Measurements from ENCODE around the gene FOXJ3.

Gene FOXJ3

DNA sequence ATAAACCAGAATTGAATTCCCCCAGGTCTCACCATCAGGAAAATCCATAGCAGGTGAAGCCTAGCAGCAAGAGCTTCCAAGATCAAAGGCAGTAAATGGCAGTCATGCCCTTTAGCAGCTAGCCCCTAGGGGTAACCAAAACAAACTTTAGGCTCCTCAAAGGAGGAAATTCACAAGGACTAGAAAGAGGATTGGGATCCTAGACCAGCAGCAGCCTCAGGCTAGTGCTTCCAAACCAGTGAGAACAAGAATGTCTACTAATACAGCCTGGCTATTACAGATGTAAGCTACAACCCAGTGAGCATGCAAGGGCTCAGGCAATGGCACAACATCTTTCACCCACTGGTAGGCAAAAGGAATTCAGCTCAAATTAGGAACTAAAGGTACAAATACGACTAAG lies 34.4 kb upstream of the FOXJ3 start:
- DNase-seq (ENCODE audit: low spot score), result no peak
- no peak overlapping the region for H3K4me3 ChIP-seq
- TF ChIP-seq, protein P1, sequence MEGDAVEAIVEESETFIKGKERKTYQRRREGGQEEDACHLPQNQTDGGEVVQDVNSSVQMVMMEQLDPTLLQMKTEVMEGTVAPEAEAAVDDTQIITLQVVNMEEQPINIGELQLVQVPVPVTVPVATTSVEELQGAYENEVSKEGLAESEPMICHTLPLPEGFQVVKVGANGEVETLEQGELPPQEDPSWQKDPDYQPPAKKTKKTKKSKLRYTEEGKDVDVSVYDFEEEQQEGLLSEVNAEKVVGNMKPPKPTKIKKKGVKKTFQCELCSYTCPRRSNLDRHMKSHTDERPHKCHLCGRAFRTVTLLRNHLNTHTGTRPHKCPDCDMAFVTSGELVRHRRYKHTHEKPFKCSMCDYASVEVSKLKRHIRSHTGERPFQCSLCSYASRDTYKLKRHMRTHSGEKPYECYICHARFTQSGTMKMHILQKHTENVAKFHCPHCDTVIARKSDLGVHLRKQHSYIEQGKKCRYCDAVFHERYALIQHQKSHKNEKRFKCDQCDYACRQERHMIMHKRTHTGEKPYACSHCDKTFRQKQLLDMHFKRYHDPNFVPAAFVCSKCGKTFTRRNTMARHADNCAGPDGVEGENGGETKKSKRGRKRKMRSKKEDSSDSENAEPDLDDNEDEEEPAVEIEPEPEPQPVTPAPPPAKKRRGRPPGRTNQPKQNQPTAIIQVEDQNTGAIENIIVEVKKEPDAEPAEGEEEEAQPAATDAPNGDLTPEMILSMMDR (IDR thresholded peaks at IDR 0.05), result no peak

DNA sequence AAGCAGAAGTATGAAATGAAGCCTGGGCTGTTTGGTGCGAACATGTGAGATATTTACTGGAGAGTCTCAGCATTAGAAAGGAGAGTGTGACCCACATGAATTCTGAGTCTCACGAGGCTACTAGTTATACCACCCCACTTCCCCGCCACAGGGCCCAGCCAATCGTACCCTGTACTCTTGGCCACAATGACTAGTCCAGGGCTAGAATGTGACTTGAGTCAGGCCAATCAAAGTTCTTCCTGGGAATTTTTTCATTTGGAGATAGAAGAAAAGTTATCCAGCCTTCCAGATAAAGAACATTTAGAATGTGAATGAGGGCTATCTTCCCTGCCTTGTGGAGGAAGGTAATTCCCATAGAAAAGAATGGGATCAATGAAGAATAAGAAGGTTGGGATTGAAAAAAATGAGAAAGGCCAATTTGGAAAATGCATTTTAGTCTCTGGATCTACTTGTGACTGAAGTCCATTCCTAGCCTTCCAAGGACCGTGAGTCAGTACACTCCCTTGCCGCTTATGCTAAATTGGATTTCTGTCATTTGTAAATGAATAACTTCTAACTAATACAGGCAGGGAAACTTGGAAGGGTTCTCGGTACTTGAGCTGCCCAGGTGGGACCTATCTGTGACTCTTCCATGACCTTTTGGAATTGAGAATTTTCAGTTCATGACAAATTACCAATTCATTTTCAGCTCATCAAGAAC lies 33.2 kb upstream of the FOXJ3 start:
- TF ChIP-seq, protein P1 (IDR thresholded peaks at IDR 0.05), result no peak
- no peak for DNase-seq (ENCODE audit: low spot score)
- H3K27ac ChIP-seq, result no peak overlapping the region
- H3K4me3 ChIP-seq, result no peak overlapping the region

More for the DNA sequence above, 34.4 kb upstream of the FOXJ3 start:
- H3K27ac ChIP-seq, result no peak overlapping the region

DNA sequence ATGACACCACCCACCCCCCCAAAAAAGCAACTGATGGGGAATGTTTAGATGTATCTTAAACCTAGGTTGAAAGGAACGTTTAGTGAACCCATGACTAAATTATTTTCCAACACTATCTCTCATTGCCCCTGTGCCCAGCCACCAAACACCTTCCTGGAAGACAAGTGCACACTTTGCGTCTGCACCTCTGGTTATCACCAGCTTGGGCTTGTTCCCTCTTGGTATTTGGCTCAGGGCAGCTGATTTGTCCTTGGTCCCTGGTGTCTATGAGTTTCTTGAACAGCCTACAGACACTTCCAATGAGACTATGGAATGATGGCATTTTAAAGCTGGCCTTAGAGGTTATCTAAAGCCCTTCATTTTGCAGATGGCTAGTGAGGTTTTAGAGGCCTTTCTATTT lies 30.1 kb upstream of the FOXJ3 start:
- H3K27ac ChIP-seq, result no peak overlapping the region
- no peak overlapping the region for H3K4me3 ChIP-seq
- TF ChIP-seq, protein P1 (IDR thresholded peaks at IDR 0.05), result no peak
- DNase-seq (ENCODE audit: low spot score), result no peak

DNA sequence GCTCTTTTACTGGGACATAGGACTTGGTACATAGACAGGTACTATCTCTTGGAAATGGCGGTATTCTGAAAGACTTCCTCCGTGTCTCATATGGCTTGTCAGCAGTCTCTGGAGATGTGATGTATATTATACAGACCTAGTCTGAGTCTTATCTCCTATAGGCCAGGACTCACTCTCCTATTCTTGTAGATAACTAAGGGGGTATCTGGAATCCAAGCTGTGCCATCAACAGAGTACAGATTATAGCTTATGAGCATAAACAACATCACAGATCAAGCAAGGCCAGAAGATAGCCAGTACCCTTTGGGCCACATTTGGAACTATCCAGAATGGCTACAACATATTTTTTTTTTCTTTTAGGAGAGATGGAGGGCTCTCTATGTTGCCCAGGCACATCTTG lies 29.5 kb upstream of the FOXJ3 start:
- Histone ChIP-seq H3K27ac (no peak overlapping the region), H3K4me3 (no peak overlapping the region)
- no peak for DNase-seq (ENCODE audit: low spot score)
- TF ChIP-seq, protein P1 (IDR thresholded peaks at IDR 0.05), result no peak

DNA sequence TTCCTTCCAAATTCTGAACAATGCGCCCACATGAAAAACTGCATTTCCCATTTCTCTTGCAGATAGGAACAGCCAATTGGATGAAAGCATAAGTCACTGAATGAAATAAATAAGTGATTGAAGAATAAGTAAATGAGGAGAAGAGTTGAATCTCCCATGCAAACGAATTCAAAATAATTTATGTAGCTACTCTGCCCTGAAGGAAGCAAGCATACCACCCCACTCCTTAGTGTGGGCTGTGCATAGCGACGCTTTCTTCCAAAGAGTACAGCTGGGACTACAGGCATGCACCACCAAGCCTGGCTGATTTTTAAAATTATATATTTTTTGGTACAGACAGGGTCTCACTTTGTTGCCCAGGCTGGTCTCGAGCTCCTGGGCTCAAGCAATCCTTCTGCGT lies 29.1 kb upstream of the FOXJ3 start:
- no peak overlapping the region for H3K27ac ChIP-seq
- TF ChIP-seq, protein P1 (IDR thresholded peaks at IDR 0.05), result no peak
- H3K4me3 ChIP-seq, result no peak overlapping the region
- DNase-seq (ENCODE audit: low spot score), result no peak

DNA sequence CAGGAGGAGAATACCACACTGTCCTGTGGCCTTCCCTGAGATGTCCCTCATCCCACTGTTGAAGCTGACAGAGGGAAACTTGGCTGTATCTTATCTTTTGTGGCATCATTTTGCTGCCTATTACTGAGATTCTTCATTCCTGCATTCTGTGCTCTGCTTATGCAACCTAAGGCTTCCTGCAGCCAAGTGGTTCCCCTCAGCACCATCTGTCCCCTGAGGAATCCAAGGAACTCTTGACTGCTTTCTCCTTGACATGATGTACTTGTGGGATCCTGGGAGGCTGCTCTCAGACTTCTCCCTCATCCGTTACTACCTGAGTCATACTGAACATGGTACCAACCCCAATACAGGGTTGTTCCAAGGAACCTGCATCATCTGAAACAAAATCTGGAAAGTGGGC lies 24.4 kb upstream of the FOXJ3 start:
- H3K27ac ChIP-seq, result no peak overlapping the region
- TF ChIP-seq, protein P1 (IDR thresholded peaks at IDR 0.05), result no peak

DNA sequence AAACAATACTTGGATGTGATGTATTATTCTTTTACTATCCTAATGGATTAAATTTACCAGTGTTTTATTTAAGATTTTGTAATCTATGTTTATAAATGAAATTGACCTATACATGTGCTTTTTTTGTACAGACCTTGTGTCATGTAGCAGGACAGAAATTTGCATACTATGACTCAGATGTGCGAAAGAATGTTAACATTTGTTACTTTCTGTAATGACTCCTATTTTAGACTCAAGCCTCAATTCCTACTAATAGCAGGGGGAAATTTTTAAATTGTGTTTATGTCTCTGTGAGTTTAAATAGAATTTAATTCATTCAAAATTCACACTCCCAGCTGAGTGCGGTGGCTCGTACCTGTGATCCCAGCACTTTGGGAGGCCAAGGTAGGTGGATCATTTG lies 23.8 kb upstream of the FOXJ3 start:
- no peak overlapping the region for H3K27ac ChIP-seq
- no peak for DNase-seq (ENCODE audit: low spot score)
- H3K4me3 ChIP-seq, result no peak overlapping the region
- TF ChIP-seq, protein P1 (IDR thresholded peaks at IDR 0.05), result no peak

More for the DNA sequence above, 24.4 kb upstream of the FOXJ3 start:
- H3K4me3 ChIP-seq, result no peak overlapping the region
- no peak for DNase-seq (ENCODE audit: low spot score)

All from coronary artery (tissue), 2 donors.